Vagina (tissue), 2 donors: Measurements from ENCODE around the gene FKBP10. TPM values are rescaled to one million over a fixed set of nuclear protein-coding genes. Genes with fewer than 3 reads are reported as not detected.

ENCODE experiments used
- DNase-seq, 2 donors: peaks; one replicate each; pipeline ENCODE4 v3.0.0-alpha.2; 2017; ENCODE audit errors: extremely low spot score in 2 of 2
- H3K27ac ChIP-seq: fragments of 200-600 bp; sonication (generic); one replicate; pipeline ENCODE4 v1.5.1; 2019
- H3K27me3 ChIP-seq: fragments of 200-600 bp; sonication (generic); one replicate; pipeline ENCODE4 v1.5.1; 2019
- H3K36me3 ChIP-seq, 2 donors: fragments of 200-600 bp; sonication (generic); one replicate each; pipeline ENCODE4 v1.5.1; 2017 to 2019
- H3K4me1 ChIP-seq: fragments of 200-600 bp; sonication (generic); one replicate; pipeline ENCODE4 v1.5.1; 2019
- H3K4me3 ChIP-seq, 2 donors: fragments of 200-600 bp; sonication (generic); 1 replicate in 1 of 2; 2 replicates in 1 of 2; pipeline ENCODE4 v1.5.1; 2016 to 2019
- H3K9me3 ChIP-seq: fragments of 200-600 bp; sonication (generic); one replicate; pipeline ENCODE4 v1.5.1; 2019
- POLR2A ChIP-seq, 2 donors: fragments of 450-650 bp; IDR thresholded peaks; one replicate each; pipeline ENCODE4 v1.6.1; 2017; ENCODE audit warnings: antibody characterized with exemption in 2 of 2, mild to moderate bottlenecking in 2 of 2, moderate library complexity in 2 of 2
- POLR2AphosphoS5 ChIP-seq, 2 donors: sonication (generic); formaldehyde crosslinking; IDR thresholded peaks; one replicate each; pipeline ENCODE4 v1.9.0; 2017; ENCODE audit warnings: antibody characterized with exemption in 2 of 2, mild to moderate bottlenecking in 2 of 2, low read depth in 1 of 2; ENCODE audit not compliant: insufficient read depth in 1 of 2
- intact Hi-C: fragments of 100-400 bp; cut with DNase I; formaldehyde crosslinking; loops from one replicate; pipeline ENCODE4 v1.15.1; 2023
- total RNA-seq: library from RNA; depleted of rRNA; stranded (reverse); fragments of >200 nt; gene quantifications from one replicate; pipeline ENCODE4 v1.2.3, GENCODE V29; 2016
- TF ChIP-seq, protein P1 (sequence below), 3 experiments: fragments of 450-650 bp in 2 of 3; fragments of 200-600 bp in 1 of 3; sonication (generic) in 1 of 3; IDR thresholded peaks; one replicate each; pipeline ENCODE4 v1.5.1; 2017 to 2019; ENCODE audit warnings: antibody characterized with exemption in 3 of 3, mild to moderate bottlenecking in 2 of 3, moderate library complexity in 2 of 3

Gene FKBP10
- total RNA-seq, 1 donor from 2014 or later = 53.5 TPM

- intact Hi-C loops = no loop called here
- Histone ChIP-seq H3K4me1 (peaks cover 39% of the 10 kb centered on the region), H3K9me3 (no peaks in the 10 kb centered on the region), H3K27ac (no peak overlapping the region), H3K4me3 (peak overlapping the region; percentile 77 to 95), H3K36me3 (peaks cover 0 to 15% of the 10 kb centered on the region in 2 donors), H3K27me3 (no peaks in the 10 kb centered on the region)
- TF ChIP-seq POLR2AphosphoS5 (IDR thresholded peaks at IDR 0.05; ENCODE audit: insufficient read depth in 1 of 2, low read depth in 1 of 2) (no peak), POLR2A (IDR thresholded peaks at IDR 0.05) (no peak)
- TF ChIP-seq, protein P1, sequence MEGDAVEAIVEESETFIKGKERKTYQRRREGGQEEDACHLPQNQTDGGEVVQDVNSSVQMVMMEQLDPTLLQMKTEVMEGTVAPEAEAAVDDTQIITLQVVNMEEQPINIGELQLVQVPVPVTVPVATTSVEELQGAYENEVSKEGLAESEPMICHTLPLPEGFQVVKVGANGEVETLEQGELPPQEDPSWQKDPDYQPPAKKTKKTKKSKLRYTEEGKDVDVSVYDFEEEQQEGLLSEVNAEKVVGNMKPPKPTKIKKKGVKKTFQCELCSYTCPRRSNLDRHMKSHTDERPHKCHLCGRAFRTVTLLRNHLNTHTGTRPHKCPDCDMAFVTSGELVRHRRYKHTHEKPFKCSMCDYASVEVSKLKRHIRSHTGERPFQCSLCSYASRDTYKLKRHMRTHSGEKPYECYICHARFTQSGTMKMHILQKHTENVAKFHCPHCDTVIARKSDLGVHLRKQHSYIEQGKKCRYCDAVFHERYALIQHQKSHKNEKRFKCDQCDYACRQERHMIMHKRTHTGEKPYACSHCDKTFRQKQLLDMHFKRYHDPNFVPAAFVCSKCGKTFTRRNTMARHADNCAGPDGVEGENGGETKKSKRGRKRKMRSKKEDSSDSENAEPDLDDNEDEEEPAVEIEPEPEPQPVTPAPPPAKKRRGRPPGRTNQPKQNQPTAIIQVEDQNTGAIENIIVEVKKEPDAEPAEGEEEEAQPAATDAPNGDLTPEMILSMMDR (IDR thresholded peaks at IDR 0.05) = no peak
- DNase-seq = no peak
Measured at GRCh38 chr17:41863074-41863848, 50.5 kb downstream of the FKBP10 start.

DNA sequence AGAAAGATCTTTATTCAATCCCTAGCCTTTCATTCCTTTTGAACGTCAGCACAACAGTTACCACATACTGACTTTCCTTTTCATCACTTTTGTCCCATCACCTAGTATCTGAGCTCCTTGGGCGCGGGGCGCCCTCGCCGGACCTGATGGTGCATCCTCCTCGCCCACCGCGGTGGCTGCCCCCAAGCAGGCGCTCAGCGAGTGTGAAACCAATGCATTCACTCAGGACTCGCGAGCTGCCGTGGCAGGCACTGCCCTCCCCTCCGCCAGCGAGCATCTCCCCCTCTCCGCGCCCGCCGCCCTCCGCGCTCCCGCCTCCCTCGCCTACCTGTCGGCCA lies 51.7 kb downstream of the FKBP10 start:
- H3K27ac ChIP-seq = peak overlapping the region; percentile 85
- no peak for DNase-seq
- intact Hi-C loops = no loop called here
- no peaks in the 10 kb centered on the region for H3K27me3 ChIP-seq
- H3K9me3 ChIP-seq = no peaks in the 10 kb centered on the region
- TF ChIP-seq POLR2AphosphoS5 (IDR thresholded peaks at IDR 0.05; ENCODE audit: insufficient read depth in 1 of 2, low read depth in 1 of 2) (no peak), POLR2A (IDR thresholded peaks at IDR 0.05) (no peak)
- TF ChIP-seq, protein P1 (IDR thresholded peaks at IDR 0.05) = no peak
- H3K36me3 ChIP-seq = peaks cover 0 to 25% of the 10 kb centered on the region in 2 donors
- H3K4me3 ChIP-seq = peak overlapping the region; percentile 77 to 95
- peaks cover 39% of the 10 kb centered on the region for H3K4me1 ChIP-seq

- Histone ChIP-seq H3K9me3 (no peaks in the 10 kb centered on the region), H3K27me3 (no peaks in the 10 kb centered on the region), H3K27ac (peak within 1 kb of the TSS; percentile 85), H3K36me3 (peaks cover 0 to 27% of the 10 kb centered on the region in 2 donors), H3K4me3 (peak within 1 kb of the TSS; percentile 77 to 95), H3K4me1 (peaks cover 34% of the 10 kb centered on the region)
- no peak for DNase-seq
- TF ChIP-seq, protein P1 (IDR thresholded peaks at IDR 0.05) = peak in 1 of 3 experiments; percentile 46
- TF ChIP-seq POLR2AphosphoS5 (IDR thresholded peaks at IDR 0.05; ENCODE audit: insufficient read depth in 1 of 2, low read depth in 1 of 2) (peak in 1 of 2 donors; percentile 65), POLR2A (IDR thresholded peaks at IDR 0.05) (peak in 1 of 2 donors; percentile 78)
- intact Hi-C loops = no loop called here
Measured at GRCh38 chr17:41864836-41865595, 52.2 kb downstream of the FKBP10 start, which contains the start of gene KLHL11. TSS of gene KLHL11 (minus strand) at chr17:41865423. CDS start at chr17:41865370, 53 bp downstream.

DNA sequence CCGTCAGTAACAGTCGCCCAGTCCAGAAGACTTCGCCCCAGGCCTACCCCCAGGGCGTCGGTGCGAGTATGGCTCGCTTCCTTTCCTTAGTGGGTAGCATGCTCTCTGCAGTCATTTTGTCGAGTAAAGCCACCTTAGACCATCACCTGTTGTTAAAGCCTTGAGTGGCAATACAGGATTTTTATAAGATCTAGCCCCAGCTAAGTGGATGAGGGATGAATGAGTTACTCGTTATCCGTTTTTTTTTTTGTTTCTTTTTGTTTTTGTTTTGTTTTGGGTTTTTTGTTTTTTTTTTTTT lies 52.7 kb downstream of the FKBP10 start:
- no peak for DNase-seq
- H3K4me3 ChIP-seq = peak overlapping the region; percentile 77 to 95
- peaks cover 0 to 27% of the 10 kb centered on the region in 2 donors for H3K36me3 ChIP-seq
- peak overlapping the region; percentile 85 for H3K27ac ChIP-seq
- H3K9me3 ChIP-seq = no peaks in the 10 kb centered on the region
- peaks cover 29% of the 10 kb centered on the region for H3K4me1 ChIP-seq
- intact Hi-C loops = no loop called here
- no peak for TF ChIP-seq POLR2AphosphoS5 (IDR thresholded peaks at IDR 0.05; ENCODE audit: insufficient read depth in 1 of 2, low read depth in 1 of 2)
- TF ChIP-seq, protein P1 (IDR thresholded peaks at IDR 0.05) = peak in 1 of 3 experiments; percentile 25
- no peaks in the 10 kb centered on the region for H3K27me3 ChIP-seq
